MM.1S (cell line): ENCODE data around the gene EXOC2.

Source experiments
- DNase-seq: peaks from one replicate; pipeline ENCODE4 v3.0.0-alpha.2; 2015
- H2AFZ ChIP-seq: fragments of 300-600 bp; sonication (generic); 2 replicates; pipeline ENCODE4 v1.6.0; 2016; ENCODE audit warnings: antibody characterized with exemption, low read length
- H3F3A ChIP-seq: fragments of 300-600 bp; sonication (generic); 2 replicates; pipeline ENCODE4 v1.6.1; 2016; ENCODE audit warnings: mild to moderate bottlenecking, antibody characterized with exemption, low read length, moderate library complexity, mixed read lengths; ENCODE audit not compliant: insufficient read depth
- H3K27ac ChIP-seq: fragments of 300-600 bp; sonication (generic); 2 replicates; pipeline ENCODE4 v1.5.1; 2016; ENCODE audit warnings: mild to moderate bottlenecking, low read length
- H3K27me3 ChIP-seq: fragments of 300-600 bp; sonication (generic); replicated peaks from 2 replicates; pipeline ENCODE4 v1.6.0; 2016; ENCODE audit warnings: low read length; ENCODE audit not compliant: insufficient read depth
- H3K36me3 ChIP-seq: fragments of 300-600 bp; sonication (generic); replicated peaks from 2 replicates; pipeline ENCODE4 v1.6.1; 2016; ENCODE audit warnings: mild to moderate bottlenecking, low read length, mixed read lengths; ENCODE audit not compliant: insufficient read depth
- H3K4me1 ChIP-seq: fragments of 300-600 bp; sonication (generic); 2 replicates; pipeline ENCODE4 v1.6.1; 2016; ENCODE audit warnings: low read length, mixed read lengths
- H3K4me2 ChIP-seq: fragments of 300-600 bp; sonication (generic); 2 replicates; pipeline ENCODE4 v1.6.0; 2016; ENCODE audit warnings: low read depth, low read length
- H3K4me3 ChIP-seq: fragments of 300-600 bp; sonication (generic); 2 replicates; pipeline ENCODE4 v1.5.1; 2016; ENCODE audit warnings: low read length, mixed read lengths
- H3K79me2 ChIP-seq: fragments of 300-600 bp; sonication (generic); 2 replicates; pipeline ENCODE4 v1.6.1; 2016; ENCODE audit warnings: mixed run types, low read length, mixed read lengths
- H3K9ac ChIP-seq: fragments of 300-600 bp; sonication (generic); 2 replicates; pipeline ENCODE4 v1.6.1; 2016; ENCODE audit warnings: low read length, mixed read lengths
- H3K9me2 ChIP-seq: fragments of 300-600 bp; sonication (generic); replicated peaks from 2 replicates; pipeline ENCODE4 v1.6.1; 2016; ENCODE audit warnings: mild to moderate bottlenecking, low read length, mixed read lengths; ENCODE audit not compliant: insufficient read depth
- H3K9me3 ChIP-seq: fragments of 300-600 bp; sonication (generic); replicated peaks from 2 replicates; pipeline ENCODE4 v1.6.1; 2016; ENCODE audit warnings: mild to moderate bottlenecking, low read length, mixed read lengths; ENCODE audit not compliant: insufficient read depth
- H4K20me1 ChIP-seq: fragments of 300-600 bp; sonication (generic); 2 replicates; pipeline ENCODE4 v1.6.1; 2016; ENCODE audit warnings: mild to moderate bottlenecking, low read length, moderate library complexity, mixed read lengths; ENCODE audit not compliant: insufficient read depth
- CTCF ChIP-seq: fragments of 300-600 bp; sonication (generic); IDR thresholded peaks from 2 replicates; pipeline ENCODE4 v1.5.1; 2016; ENCODE audit warnings: antibody characterized with exemption, low read length, mixed read lengths
- EZH2 ChIP-seq: fragments of 300-600 bp; sonication (generic); optimal IDR thresholded peaks from 2 replicates; pipeline ENCODE3; 2017; ENCODE audit warnings: low read depth, mild to moderate bottlenecking, antibody characterized with exemption, low read length, mixed read lengths
- EZH2phosphoT487 ChIP-seq: fragments of 300-600 bp; sonication (generic); IDR thresholded peaks from 2 replicates; pipeline ENCODE4 v1.6.1; 2018; ENCODE audit warnings: antibody characterized with exemption, low read length

The EXOC2 gene

GRCh38 chr6:441126-441920 is 251.6 kb downstream of the EXOC2 start:
- no peaks in the 10 kb centered on the region for H3K27me3 ChIP-seq
- no peak overlapping the region for H2AFZ ChIP-seq
- no peak for TF ChIP-seq EZH2phosphoT487
- TF ChIP-seq CTCF, result no peak
- no peak for TF ChIP-seq EZH2
- H3K27ac ChIP-seq, result no peak overlapping the region
- no peaks in the 10 kb centered on the region for H3F3A ChIP-seq
- no peak overlapping the region for H3K9ac ChIP-seq
- no peaks in the 10 kb centered on the region for H3K9me2 ChIP-seq
- no peaks in the 10 kb centered on the region for H3K4me1 ChIP-seq
- H4K20me1 ChIP-seq, result no peaks in the 10 kb centered on the region
- no peaks in the 10 kb centered on the region for H3K79me2 ChIP-seq
- H3K4me2 ChIP-seq, result no peak overlapping the region
- H3K9me3 ChIP-seq, result no peaks in the 10 kb centered on the region
- DNase-seq, result no peak
- no peak overlapping the region for H3K4me3 ChIP-seq
- H3K36me3 ChIP-seq, result no peaks in the 10 kb centered on the region

- Histone ChIP-seq H3K79me2 (no peaks in the 10 kb centered on the region), H3K9me3 (no peaks in the 10 kb centered on the region), H3K36me3 (no peaks in the 10 kb centered on the region), H4K20me1 (no peaks in the 10 kb centered on the region), H3K27ac (no peak overlapping the region), H3K9me2 (no peaks in the 10 kb centered on the region), H3K27me3 (no peaks in the 10 kb centered on the region), H3K4me2 (no peak overlapping the region), H3K9ac (no peak overlapping the region), H3K4me3 (no peak overlapping the region), H3K4me1 (peaks cover 4% of the 10 kb centered on the region), H2AFZ (no peak overlapping the region), H3F3A (peaks cover 8% of the 10 kb centered on the region)
- no peak for DNase-seq
- TF ChIP-seq EZH2phosphoT487 (no peak), CTCF (no peak), EZH2 (no peak)
These were observed 253.2 kb downstream of the EXOC2 start for GRCh38 chr6:439641-440167.

- Histone ChIP-seq H3K79me2 (no peaks in the 10 kb centered on the region), H3K9ac (no peak overlapping the region), H3K4me1 (peaks cover 11% of the 10 kb centered on the region), H3K36me3 (no peaks in the 10 kb centered on the region), H4K20me1 (no peaks in the 10 kb centered on the region), H3K27me3 (no peaks in the 10 kb centered on the region), H3K4me2 (no peak overlapping the region), H3K4me3 (no peak overlapping the region), H2AFZ (no peak overlapping the region), H3F3A (peaks cover 14% of the 10 kb centered on the region), H3K9me2 (no peaks in the 10 kb centered on the region), H3K9me3 (no peaks in the 10 kb centered on the region), H3K27ac (no peak overlapping the region)
- no peak for DNase-seq
- TF ChIP-seq EZH2 (no peak), CTCF (no peak), EZH2phosphoT487 (no peak)
These were observed 254.2 kb downstream of the EXOC2 start for GRCh38 chr6:438634-439170.
